K562 (cell line): ENCODE measurements around the gene TRIM65. TPM values are rescaled to one million over a fixed set of nuclear protein-coding genes. Genes with fewer than 3 reads are reported as not detected.

Source experiments
- ATAC-seq: fragments of 200-7000 bp; cut with Tn5 transposase; 3 replicates; pipeline ENCODE4 v1.9.1; 2020; ENCODE audit warnings: moderate library complexity
- BruUV-seq: library from RNA; stranded (reverse); fragments of 400-500 nt; replicated peaks from 2 replicates; lab custom pipeline; 2021; lab: Mats Ljungman, UMichigan
- CTCF ChIA-PET: fragments of 300-600 bp; formaldehyde crosslinking; extraction: SDS; loops from one replicate; lab custom pipeline; 2021; ENCODE audit warnings: low intra/inter-chr PET ratio; lab: Yijun Ruan, JAX
- POLR2A ChIA-PET: fragments of 300-600, 350-650 bp; sonication (Branson Sonifier 250); formaldehyde crosslinking; extraction: SDS; loops from one replicate; lab custom pipeline; 2021; ENCODE audit warnings: antibody characterized with exemption, inconsistent platforms; lab: Yijun Ruan, JAX
- DNase-seq, 4 experiments: peaks; one replicate each; pipeline versions ENCODE4 v3.0.0 to v3.0.0-alpha.2; 2011 to 2018; ENCODE audit warnings: low spot score in 3 of 4, mixed read lengths in 3 of 4; ENCODE audit errors: extremely low read depth in 1 of 4
- FAIRE-seq: peaks from 2 replicates; lab custom pipeline; 2011; peaks lifted over from hg19 to GRCh38; lab: Jason Lieb, UNC
- H2AFZ ChIP-seq: 2 replicates; pipeline ENCODE4 v1.6.0; 2011; ENCODE audit warnings: low read depth, low read length, control low read depth, inconsistent platforms
- H3K27ac ChIP-seq: fragments of 200-600 bp; 3 replicates; pipeline ENCODE4 v1.8.0; 2011; ENCODE audit warnings: low read depth, mild to moderate bottlenecking, control low read depth, inconsistent platforms, low read length, moderate library complexity, mixed read lengths; ENCODE audit errors: extremely low read depth
- H3K27me3 ChIP-seq, 2 experiments: fragments of 300-600 bp in 1 of 2; 2 replicates in 1 of 2; 3 replicates in 1 of 2; pipeline versions ENCODE4 v1.6.0 to v1.8.0; 2011; ENCODE audit warnings: inconsistent platforms in 2 of 2, low read length in 2 of 2, mild to moderate bottlenecking in 1 of 2, mixed read lengths in 1 of 2, moderate library complexity in 1 of 2; ENCODE audit not compliant: control insufficient read depth in 2 of 2, insufficient read depth in 2 of 2
- H3K36me3 ChIP-seq: fragments of 300-600 bp; 3 replicates; pipeline ENCODE4 v1.8.0; 2011; ENCODE audit warnings: mild to moderate bottlenecking, low read length, inconsistent platforms; ENCODE audit not compliant: control insufficient read depth, insufficient read depth
- H3K4me1 ChIP-seq, 2 experiments: fragments of 200-600 bp in 1 of 2; replicated peaks in 1 of 2; 2 replicates in 1 of 2; 3 replicates in 1 of 2; pipeline versions ENCODE4 v1.5.1 to v1.8.0; 2011; ENCODE audit warnings: inconsistent platforms in 2 of 2, low read length in 2 of 2, mild to moderate bottlenecking in 1 of 2, mixed read lengths in 1 of 2, moderate library complexity in 1 of 2; ENCODE audit not compliant: control insufficient read depth in 2 of 2, insufficient read depth in 2 of 2
- H3K4me2 ChIP-seq: 2 replicates; pipeline ENCODE4 v1.6.1; 2011; ENCODE audit warnings: low read length, control low read depth, inconsistent platforms, mixed read lengths; ENCODE audit not compliant: insufficient read depth
- H3K4me3 ChIP-seq: fragments of 200-600 bp; sonication (generic), shearing (Covaris generic); 2 replicates; pipeline ENCODE4 v1.5.1; 2016; ENCODE audit warnings: control low read depth, inconsistent platforms
- H3K79me2 ChIP-seq: fragments of 200-600 bp; 3 replicates; pipeline ENCODE4 v1.8.0; 2011; ENCODE audit warnings: low read length, inconsistent platforms; ENCODE audit not compliant: control insufficient read depth, insufficient read depth
- H3K9ac ChIP-seq, 2 experiments: 2 replicates each; pipeline versions ENCODE4 v1.6.0 to v1.6.1; 2011; ENCODE audit warnings: low read depth in 2 of 2, low read length in 2 of 2, control low read depth in 1 of 2, inconsistent platforms in 1 of 2, mild to moderate bottlenecking in 1 of 2, mixed read lengths in 1 of 2; ENCODE audit not compliant: insufficient read depth in 1 of 2
- H3K9me1 ChIP-seq: one replicate; pipeline ENCODE4 v1.6.0; 2011; ENCODE audit warnings: inconsistent platforms, mild to moderate bottlenecking, low read length, moderate library complexity; ENCODE audit not compliant: control insufficient read depth, insufficient read depth
- H3K9me3 ChIP-seq: replicated peaks from 2 replicates; pipeline ENCODE4 v1.5.1; 2011; ENCODE audit warnings: low read depth, low read length, inconsistent platforms; ENCODE audit not compliant: control insufficient read depth, insufficient read depth
- H4K20me1 ChIP-seq: replicated peaks from 2 replicates; pipeline ENCODE4 v1.6.1; 2011; ENCODE audit warnings: low read length, inconsistent platforms, mixed read lengths; ENCODE audit not compliant: control insufficient read depth, insufficient read depth
- CXXC5 ChIP-seq: fragments of 250-450 bp; sonication (Bioruptor Pico); IDR thresholded peaks from 2 replicates; pipeline ENCODE4 v1.8.0; 2022; ENCODE audit warnings: inconsistent platforms, mild to moderate bottlenecking, moderate library complexity
- ERF ChIP-seq: fragments of 450-650 bp; formaldehyde crosslinking; IDR thresholded peaks from 2 replicates; pipeline ENCODE4 v1.4.0; 2020; ENCODE audit warnings: mild to moderate bottlenecking, mixed read lengths
- NR2F6 ChIP-seq: fragments of 450-650 bp; formaldehyde crosslinking; IDR thresholded peaks from 2 replicates; pipeline ENCODE4 v1.4.0; 2020; ENCODE audit warnings: mild to moderate bottlenecking
- PATZ1 ChIP-seq: fragments of 250-450 bp; sonication (Bioruptor Pico); IDR thresholded peaks from 2 replicates; pipeline ENCODE4 v1.5.0; 2020; ENCODE audit warnings: mild to moderate bottlenecking, borderline replicate concordance
- PHF21A ChIP-seq: fragments of 450-650 bp; IDR thresholded peaks from 2 replicates; pipeline ENCODE4 v1.6.1; 2017; ENCODE audit warnings: low read depth, borderline replicate concordance
- POU5F1 ChIP-seq: fragments of 150-350 bp; IDR thresholded peaks from 2 replicates; pipeline ENCODE4 v1.6.1; 2014; ENCODE audit warnings: borderline replicate concordance, low read length, low read depth, mild to moderate bottlenecking; ENCODE audit not compliant: partially characterized antibody
- RBM14 ChIP-seq: fragments of 200-400 bp; formaldehyde crosslinking; IDR thresholded peaks from 2 replicates; pipeline ENCODE4 v1.6.1; 2018; ENCODE audit warnings: low read depth, mild to moderate bottlenecking, low read length, moderate library complexity, borderline replicate concordance; ENCODE audit not compliant: insufficient read depth
- RNF219 ChIP-seq: fragments of 250-450 bp; sonication (Bioruptor Pico); IDR thresholded peaks from 2 replicates; pipeline ENCODE4 v1.5.0; 2022; ENCODE audit warnings: mild to moderate bottlenecking
- TAL1 ChIP-seq: fragments of 450-650 bp; IDR thresholded peaks from 2 replicates; pipeline ENCODE4 v1.6.1; 2016; ENCODE audit warnings: mild to moderate bottlenecking
- TEAD1 ChIP-seq, 2 experiments: fragments of 450-650 bp in 1 of 2; sonication (generic) in 1 of 2; formaldehyde crosslinking; IDR thresholded peaks; 2 replicates each; pipeline versions ENCODE4 v1.4.0 to v1.8.0; 2020 to 2022; ENCODE audit warnings: mild to moderate bottlenecking in 2 of 2, missing genetic modification reagents in 1 of 2
- U2AF1 ChIP-seq: fragments of 200-400 bp; formaldehyde crosslinking; optimal IDR thresholded peaks from 2 replicates; pipeline ENCODE3; 2017; ENCODE audit warnings: mild to moderate bottlenecking, low read depth, low read length, moderate library complexity
- ZNF143 ChIP-seq: sonication (generic); formaldehyde crosslinking; IDR thresholded peaks from 2 replicates; pipeline ENCODE4 v1.9.0; 2022; ENCODE audit warnings: mild to moderate bottlenecking, missing genetic modification reagents
- ZNF583 ChIP-seq: fragments of 250-450 bp; sonication (Bioruptor Pico); IDR thresholded peaks from 2 replicates; pipeline ENCODE4 v1.4.0; 2020
- ZNF696 ChIP-seq: fragments of 250-450 bp; sonication (Bioruptor Pico); conservative IDR thresholded peaks from 2 replicates; pipeline ENCODE4 v1.4.0; 2020; ENCODE audit warnings: mild to moderate bottlenecking, moderate library complexity
- WGBS: fragments of 100-300 bp; shearing (Covaris generic); methylation state at CpG from one replicate; pipeline ENCODE4 v1.1.6; 2016; ENCODE audit warnings: low coverage, mixed read lengths; ENCODE audit not compliant: insufficient coverage; ENCODE audit errors: missing lambda C conversion rate; 5-methylcytosine and 5-hydroxymethylcytosine counted together
- in situ Hi-C: fragments of 300-500 bp; cut with MboI; formaldehyde crosslinking; loops from 4 replicates; pipeline ENCODE4 v1.15.0; 2018; ENCODE audit warnings: inconsistent platforms, mixed read lengths
- intact Hi-C: fragments of 100-400 bp; cut with micrococcal nuclease; formaldehyde crosslinking; loops from 2 replicates; pipeline ENCODE4 v1.14.2; 2022
- polyA plus RNA-seq, 8 experiments: library from polyadenylated mRNA; depleted of rRNA in 4 of 8; stranded (reverse) in 5 of 8; unstranded in 3 of 8; fragments of >200 nt; fragmentation: Nextera tagmentation in 2 of 8; fragmentation: Illumina TruSeq in 1 of 8; extraction: Ambion mirVana in 2 of 8; extraction: Trizol in 1 of 8; gene quantifications; 2 replicates each; pipeline versions ENCODE4 v1.2.1 to v1.2.3, GENCODE V29; 2011 to 2014; ENCODE audit warnings: inconsistent platforms in 1 of 8, missing spikeins in 1 of 8
- total RNA-seq, 7 experiments: library from RNA; depleted of rRNA in 6 of 7; stranded (reverse); fragments of >200 nt in 6 of 7; fragmentation: Illumina TruSeq in 2 of 7; extraction: Trizol in 2 of 7; gene quantifications; 2 replicates each; pipeline versions ENCODE4 v1.2.1 to v1.2.3, GENCODE V29; 2011 to 2021; ENCODE audit warnings: low replicate concordance in 1 of 7
- TF ChIP-seq, protein P1 (sequence below): sonication (generic); formaldehyde crosslinking; IDR thresholded peaks from 2 replicates; pipeline ENCODE4 v1.9.0; 2022; ENCODE audit warnings: mild to moderate bottlenecking, missing genetic modification reagents

TRIM65 gene
- total and polyA plus RNA-seq, 9 of the 15 experiments (the other 6 are each of a cell fraction or from before 2014, with no cell fraction given), result 2.8 to 45.7 (median 22.9) TPM

DNA sequence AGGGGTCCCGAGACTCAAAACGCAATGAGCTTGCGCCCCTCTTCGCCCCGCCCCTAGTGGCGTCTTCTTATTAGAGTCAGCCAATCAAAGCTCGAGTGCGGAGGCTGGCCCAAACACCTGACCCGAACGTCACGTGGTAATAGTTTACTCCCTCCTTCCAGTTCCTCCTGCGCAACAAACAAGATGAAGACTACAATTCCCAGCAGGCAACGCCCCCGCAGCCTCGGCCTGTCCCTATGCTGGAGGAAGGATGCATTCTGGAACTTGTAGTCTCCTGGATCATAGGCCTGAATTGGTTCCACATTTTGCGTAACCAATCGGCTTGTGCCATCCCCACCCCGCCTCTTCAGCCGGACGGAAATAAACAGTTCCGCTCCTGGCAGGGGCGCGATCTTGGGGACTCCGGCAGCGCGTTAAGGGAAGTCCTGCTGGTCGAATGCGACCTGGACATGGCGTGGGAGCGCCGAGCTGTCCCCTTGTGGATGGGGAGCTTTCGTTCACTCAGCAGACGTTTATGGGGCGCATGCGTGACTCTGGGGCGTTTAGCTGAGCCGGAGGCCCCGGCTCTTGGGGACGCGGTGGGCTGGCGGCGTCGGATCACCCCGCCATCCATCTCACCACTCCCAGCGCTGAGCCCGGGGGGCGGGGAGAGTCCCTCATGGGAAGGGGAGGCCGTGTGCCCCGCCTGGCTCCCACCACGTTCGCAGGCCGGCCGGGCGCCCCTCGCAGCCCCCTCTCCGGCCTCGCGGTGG is 41.3 kb downstream of the TRIM65 start, which contains the start of gene WBP2:
WBP2 (minus strand) TSS at position 26 of the 752 bp plus-strand sequence. CDS start 38 bp downstream, outside the sequence.
- peaks cover 31% of the 10 kb centered on the region in 2 experiments for H3K4me1 ChIP-seq
- WGBS, result 1% methylated on average over 47 of the region's 58 CpGs
- intact Hi-C loops, result loop anchor here (2.0 to 5.0 kb wide), 2 partner anchors 41 to 73 kb away; partner anchors contain the start of genes TRIM65 and UNK
- no peak for TF ChIP-seq TAL1
- TF ChIP-seq, protein P1, sequence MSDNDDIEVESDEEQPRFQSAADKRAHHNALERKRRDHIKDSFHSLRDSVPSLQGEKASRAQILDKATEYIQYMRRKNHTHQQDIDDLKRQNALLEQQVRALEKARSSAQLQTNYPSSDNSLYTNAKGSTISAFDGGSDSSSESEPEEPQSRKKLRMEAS (CRISPR knock-in tag), result peak; percentile 68; the same call in 1 of the 2 replicates
- TF ChIP-seq NR2F6 (CRISPR knock-in tag), result 0 out of 2 replicates have a peak, but pooled peaks have one; percentile 6
- TF ChIP-seq PHF21A, result no peak
- TF ChIP-seq TEAD1 (CRISPR knock-in tag; IDR thresholded peaks at IDR 0.05), result peak in 1 of 2 experiments; percentile 42; a peak in 2 of 4 replicates
- TF ChIP-seq U2AF1, result peak; percentile 53
- no peak for TF ChIP-seq PATZ1 (CRISPR knock-in tag)
- TF ChIP-seq ZNF583 (CRISPR knock-in tag), result no peak; the same call in 1 of the 2 replicates
- TF ChIP-seq RNF219 (CRISPR knock-in tag), result no peak
- peak; percentile 71 for TF ChIP-seq CXXC5 (CRISPR knock-in tag)
- no peak for TF ChIP-seq ZNF696 (CRISPR knock-in tag)
- no peak for TF ChIP-seq POU5F1
- TF ChIP-seq RBM14, result 0 out of 2 replicates have a peak, but pooled peaks have one; percentile 89
- TF ChIP-seq ZNF143 (CRISPR knock-in tag), result peak; percentile 100
- peak; percentile 58; the same call in 1 of the 2 replicates for TF ChIP-seq ERF (CRISPR knock-in tag)

More for the DNA sequence above, 41.3 kb downstream of the TRIM65 start, which contains the start of gene WBP2:
- H3K79me2 ChIP-seq, result peaks cover 34% of the 10 kb centered on the region
- no peaks in the 10 kb centered on the region for H4K20me1 ChIP-seq
- DNase-seq, result peak; percentile 91 to 100 (median 95)
- peak; percentile 100 for FAIRE-seq
- in situ Hi-C loops, result no loop called here
- H3K9me1 ChIP-seq, result no peaks in the 10 kb centered on the region
- peak within 1 kb of the TSS; percentile 96 to 97 for H3K9ac ChIP-seq
- no peaks in the 10 kb centered on the region for H3K27me3 ChIP-seq
- ChIA-PET CTCF (interaction anchor here (2.6 kb wide), 1 partner anchor 41 kb away, joined by 16 read pairs; the partner anchor contains the start of gene TRIM65), POLR2A (interaction anchor here (0.6 to 8.2 kb wide), 16 partner anchors 9 to 1119 kb away, joined by 3 to 109 read pairs (median 4); partner anchors contain the start of genes GALK1, UNC13D and UNK)
- peak; percentile 90 for ATAC-seq
- peak within 1 kb of the TSS; percentile 78 for H2AFZ ChIP-seq
- peaks cover 12% of the 10 kb centered on the region; the same call in 2 of the 3 replicates for H3K36me3 ChIP-seq
- no peaks in the 10 kb centered on the region for H3K9me3 ChIP-seq
- H3K27ac ChIP-seq, result peak within 1 kb of the TSS; percentile 93
- H3K4me2 ChIP-seq, result peak within 1 kb of the TSS; percentile 93
- peak within 1 kb of the TSS; percentile 88 for H3K4me3 ChIP-seq
- no TSS peak for BruUV-seq
